Endothelial cell of umbilical vein (primary cell): ENCODE results near the gene KLLN. TPM values are rescaled to one million over a fixed set of nuclear protein-coding genes. Genes with fewer than 3 reads are reported as not detected.
A peak's percentile ranks its signal among the peaks of the same experiment; 100 is the strongest.

Source experiments
- BruUV-seq: library from RNA; stranded (reverse); fragments of 400-500 nt; replicated peaks from 2 replicates; lab custom pipeline; 2021; lab: Mats Ljungman, UMichigan
- CTCF ChIA-PET: fragments of 300-600, 350-600 bp; sonication (Branson Sonifier 250); formaldehyde crosslinking; loops from one replicate; lab custom pipeline; 2021; ENCODE audit warnings: antibody characterized with exemption, inconsistent platforms; lab: Charles Lee
- POLR2A ChIA-PET: fragments of 300-600, 350-600 bp; sonication (Branson Sonifier 250); formaldehyde crosslinking; loops from one replicate; lab custom pipeline; 2021; ENCODE audit warnings: antibody characterized with exemption, inconsistent platforms; lab: Charles Lee
- DNase-seq: peaks from one replicate; pipeline ENCODE4 v3.0.0-alpha.2; 2011; ENCODE audit warnings: low read depth, low spot score
- FAIRE-seq: peaks from 2 replicates; lab custom pipeline; 2011; peaks lifted over from hg19 to GRCh38; lab: Jason Lieb, UNC
- H2AFZ ChIP-seq: 2 replicates; pipeline ENCODE4 v1.6.0; 2012; ENCODE audit warnings: low read depth, low read length, control low read depth, inconsistent platforms
- H3K27ac ChIP-seq: 2 replicates; pipeline ENCODE4 v1.5.1; 2011; ENCODE audit warnings: low read depth, mild to moderate bottlenecking, control low read depth, low read length, moderate library complexity; ENCODE audit not compliant: insufficient read depth
- H3K27me3 ChIP-seq, 2 experiments: 2 replicates each; pipeline versions ENCODE4 v1.6.0 to v1.6.1; 2011; ENCODE audit warnings: low read length in 2 of 2, mixed read lengths in 1 of 2; ENCODE audit not compliant: control insufficient read depth in 2 of 2, insufficient read depth in 2 of 2
- H3K36me3 ChIP-seq, 2 experiments: 2 replicates in 1 of 2; 3 replicates in 1 of 2; pipeline ENCODE4 v1.5.1; 2011; ENCODE audit warnings: low read length in 2 of 2, mild to moderate bottlenecking in 1 of 2, moderate library complexity in 1 of 2; ENCODE audit not compliant: control insufficient read depth in 2 of 2, insufficient read depth in 2 of 2; ENCODE audit errors: extremely low read depth in 1 of 2
- H3K4me1 ChIP-seq: 3 replicates; pipeline ENCODE4 v1.5.1; 2011; ENCODE audit warnings: mild to moderate bottlenecking, low read length; ENCODE audit not compliant: control insufficient read depth, insufficient read depth; ENCODE audit errors: extremely low read depth
- H3K4me2 ChIP-seq: 2 replicates; pipeline ENCODE4 v1.6.1; 2011; ENCODE audit warnings: low read length, control low read depth, mixed read lengths; ENCODE audit not compliant: insufficient read depth
- H3K4me3 ChIP-seq, 3 experiments: fragments of 200-600 bp in 1 of 3; sonication (generic), shearing (Covaris generic) in 1 of 3; replicated peaks in 1 of 3; 2 replicates each; pipeline ENCODE4 v1.5.1; 2011 to 2016; ENCODE audit warnings: control low read depth in 3 of 3, low read length in 3 of 3, mild to moderate bottlenecking in 2 of 3, inconsistent platforms in 1 of 3, low read depth in 1 of 3, moderate library complexity in 1 of 3; ENCODE audit not compliant: insufficient read depth in 1 of 3
- H3K79me2 ChIP-seq: 2 replicates; pipeline ENCODE4 v1.6.0; 2012; ENCODE audit warnings: low read length, inconsistent platforms; ENCODE audit not compliant: control insufficient read depth, insufficient read depth
- H3K9ac ChIP-seq: replicated peaks from 2 replicates; pipeline ENCODE3; 2011; ENCODE audit warnings: low read length, control low read depth; ENCODE audit not compliant: insufficient read depth; ENCODE audit errors: extremely low read depth
- H3K9me1 ChIP-seq: replicated peaks from 3 replicates; pipeline ENCODE4 v1.6.0; 2011; ENCODE audit warnings: mild to moderate bottlenecking, low read length; ENCODE audit not compliant: control insufficient read depth, insufficient read depth; ENCODE audit errors: extremely low read depth
- H3K9me3 ChIP-seq: replicated peaks from 2 replicates; pipeline ENCODE4 v1.5.1; 2012; ENCODE audit warnings: low read length, inconsistent platforms; ENCODE audit not compliant: control insufficient read depth, insufficient read depth
- H4K20me1 ChIP-seq: replicated peaks from 2 replicates; pipeline ENCODE3; 2011; ENCODE audit warnings: mild to moderate bottlenecking, low read length; ENCODE audit not compliant: control insufficient read depth, insufficient read depth; ENCODE audit errors: extremely low read depth
- CTCF ChIP-seq, 2 donors: IDR thresholded peaks; 1 replicate in 1 of 2; 2 replicates in 1 of 2; pipeline ENCODE4 v1.5.1; 2011; ENCODE audit warnings: low read length in 2 of 2, mild to moderate bottlenecking in 2 of 2, moderate library complexity in 2 of 2, control low read depth in 1 of 2, inconsistent platforms in 1 of 2, low read depth in 1 of 2; ENCODE audit not compliant: insufficient read depth in 1 of 2; ENCODE audit errors: extremely low read depth in 1 of 2
- EZH2 ChIP-seq: IDR thresholded peaks from 2 replicates; pipeline ENCODE4 v1.6.1; 2012; ENCODE audit warnings: borderline replicate concordance, low read depth, mild to moderate bottlenecking, moderate library complexity, low read length, inconsistent platforms; ENCODE audit not compliant: severe bottlenecking
- FOS ChIP-seq: IDR thresholded peaks from 2 replicates; pipeline ENCODE4 v1.6.1; 2011; ENCODE audit warnings: mild to moderate bottlenecking, low read length, moderate library complexity, borderline replicate concordance; ENCODE audit not compliant: insufficient read depth
- GATA2 ChIP-seq: IDR thresholded peaks from 2 replicates; pipeline ENCODE4 v1.7.0; 2011; ENCODE audit warnings: low read depth, mild to moderate bottlenecking, moderate library complexity, mixed read lengths, low read length; ENCODE audit not compliant: insufficient read length, insufficient read depth
- JUN ChIP-seq: IDR thresholded peaks from 2 replicates; pipeline ENCODE4 v1.6.1; 2011; ENCODE audit warnings: borderline replicate concordance, low read depth; ENCODE audit not compliant: insufficient read length, insufficient read depth
- MAX ChIP-seq: IDR thresholded peaks from 2 replicates; pipeline ENCODE4 v1.6.1; 2011; ENCODE audit not compliant: insufficient read depth, insufficient read length
- MYC ChIP-seq: IDR thresholded peaks from one replicate; pipeline ENCODE4 v1.6.1; 2011; ENCODE audit warnings: mild to moderate bottlenecking, low read depth, low read length
- POLR2A ChIP-seq: IDR thresholded peaks from 2 replicates; pipeline ENCODE4 v1.6.1; 2012; ENCODE audit warnings: low read depth, mild to moderate bottlenecking, control low read depth, low read length
- POLR2AphosphoS5 ChIP-seq: IDR thresholded peaks from 2 replicates; pipeline ENCODE4 v1.6.1; 2012; ENCODE audit warnings: low read depth, mild to moderate bottlenecking, control low read depth, low read length, moderate library complexity; ENCODE audit not compliant: insufficient read depth
- dilution Hi-C: fragments of 300-500 bp; cut with MboI; formaldehyde crosslinking; loops from one replicate; pipeline ENCODE4 v1.15.0; 2019; ENCODE audit warnings: low sequenced_read_pairs; ENCODE audit not compliant: extremely low pct_ligation_motif_present
- intact Hi-C: fragments of 100-400 bp; cut with micrococcal nuclease; formaldehyde crosslinking; loops from one replicate; pipeline ENCODE4 v1.10.0; 2022
- polyA plus RNA-seq, 4 experiments: library from polyadenylated mRNA; depleted of rRNA in 3 of 4; stranded (reverse) in 3 of 4; unstranded in 1 of 4; fragments of >200 nt; gene quantifications; 2 replicates each; pipeline versions ENCODE4 v1.2.1 to v1.2.3, GENCODE V29; 2011 to 2012; ENCODE audit warnings: missing spikeins in 1 of 4
- total RNA-seq: library from RNA; stranded (reverse); gene quantifications from 2 replicates; pipeline ENCODE4 v1.2.3, GENCODE V29; 2021

KLLN gene
- total and polyA plus RNA-seq, 2 donors (not counting 3 experiments of a cell fraction or from before 2014, with no cell fraction given), result 0.14 to 0.31 TPM

GRCh38 chr10:87842776-87843497, 20.4 kb downstream of the KLLN start:
- peak; percentile 84 for DNase-seq
- peak overlapping the region; percentile 34 for H3K27ac ChIP-seq

More at GRCh38 chr10:87842776-87843497, 20.4 kb downstream of the KLLN start:
- Histone ChIP-seq H3K4me3 (no peak overlapping the region), H3K27me3 (no peaks in the 10 kb centered on the region), H3K9me1 (no peaks in the 10 kb centered on the region), H2AFZ (peak overlapping the region; percentile 30), H3K4me2 (no peak overlapping the region), H3K9ac (no peak overlapping the region), H4K20me1 (no peaks in the 10 kb centered on the region), H3K79me2 (no peaks in the 10 kb centered on the region), H3K36me3 (no peaks in the 10 kb centered on the region), H3K9me3 (no peaks in the 10 kb centered on the region), H3K4me1 (peaks cover 3% of the 10 kb centered on the region)
- ChIA-PET CTCF (interaction anchor here (1.0 to 1.3 kb wide), 3 partner anchors 67 to 547 kb away, joined by 3 read pairs; no protein-coding TSS in a partner anchor), POLR2A (no interaction called here)
- intact Hi-C loops (no loop called here), dilution Hi-C loops (no loop called here)
- FAIRE-seq, result peak; percentile 28
- BruUV-seq, result TSS peak; percentile 91
- TF ChIP-seq JUN (no peak), GATA2 (no peak), POLR2AphosphoS5 (no peak), MAX (no peak), CTCF (IDR thresholded peaks at IDR 0.05; ENCODE audit: extremely low read depth in 1 of 2, insufficient read depth in 1 of 2, low read depth in 1 of 2, low read length in 2 of 2) (no peak), FOS (no peak), POLR2A (no peak), MYC (no peak), EZH2 (no peak)
